Measurements from ENCODE around the gene AK6. TPM values are rescaled to one million over a fixed set of nuclear protein-coding genes. Genes with fewer than 3 reads are reported as not detected.
"Not testable (repeated sequence)": the region's sequence is repeated elsewhere in the genome, so short reads cannot be mapped to it uniquely, and the experiment has no call there.

The AK6 gene
- total RNA-seq, 1 experiment from 2014 or later: 32.9 TPM

GRCh38 chr5:69374911-69375446, 5.7 kb upstream of the AK6 start:
- Mint-ChIP-seq H3K27ac (ENCODE audit: unreplicated experiment) (no peak overlapping the region), H3K36me3 (ENCODE audit: insufficient read depth, unreplicated experiment) (peaks cover 20% of the 10 kb centered on the region), H3K4me1 (ENCODE audit: low read depth, unreplicated experiment) (no peaks in the 10 kb centered on the region), H3K4me3 (ENCODE audit: low read depth, unreplicated experiment) (no peak overlapping the region), H3K27me3 (ENCODE audit: unreplicated experiment) (no peaks in the 10 kb centered on the region), H3K9me3 (ENCODE audit: low read depth, unreplicated experiment) (no peaks in the 10 kb centered on the region)
- no peak for TF ChIP-seq CTCF (IDR thresholded peaks at IDR 0.05; ENCODE audit: unreplicated experiment)
- CTCF ChIA-PET: no interaction called here
- intact Hi-C loops (cut with micrococcal nuclease; ENCODE audit: unreplicated experiment): no loop called here
- no TSS peak for BruUV-seq (replicated peaks)
- no peak for DNase-seq

GRCh38 chr5:69372394-69372793, 3.1 kb upstream of the AK6 start:
- Mint-ChIP-seq H3K9me3 (ENCODE audit: low read depth, unreplicated experiment) (no peaks in the 10 kb centered on the region), H3K27me3 (ENCODE audit: unreplicated experiment) (no peaks in the 10 kb centered on the region), H3K4me3 (ENCODE audit: low read depth, unreplicated experiment) (no peak overlapping the region), H3K4me1 (ENCODE audit: low read depth, unreplicated experiment) (peaks cover 9% of the 10 kb centered on the region), H3K36me3 (ENCODE audit: insufficient read depth, unreplicated experiment) (peaks cover 45% of the 10 kb centered on the region), H3K27ac (ENCODE audit: unreplicated experiment) (no peak overlapping the region)
- CTCF ChIA-PET: no interaction called here
- no TSS peak for BruUV-seq (replicated peaks)
- no peak for TF ChIP-seq CTCF (IDR thresholded peaks at IDR 0.05; ENCODE audit: unreplicated experiment)
- intact Hi-C loops (cut with micrococcal nuclease; ENCODE audit: unreplicated experiment): no loop called here
- no peak for DNase-seq

- H3K27me3 Mint-ChIP-seq (ENCODE audit: unreplicated experiment); H3K9me3 Mint-ChIP-seq (ENCODE audit: low read depth, unreplicated experiment); intact Hi-C loops (cut with micrococcal nuclease; ENCODE audit: unreplicated experiment); CTCF ChIA-PET; DNase-seq: not testable (repeated sequence)
- BruUV-seq (replicated peaks): TSS peak; percentile 55
- Mint-ChIP-seq H3K36me3 (ENCODE audit: insufficient read depth, unreplicated experiment) (peaks cover 55% of the 10 kb centered on the region), H3K4me3 (ENCODE audit: low read depth, unreplicated experiment) (peak overlapping the region; percentile 84), H3K27ac (ENCODE audit: unreplicated experiment) (peak overlapping the region; percentile 96), H3K4me1 (ENCODE audit: low read depth, unreplicated experiment) (peaks cover 16% of the 10 kb centered on the region)
Observed at GRCh38 chr5:69370335-69370734, 1.0 kb upstream of the AK6 start.

GRCh38 chr5:69368458-69369339, 621 bp downstream of the AK6 start:
- no peak for TF ChIP-seq CTCF (IDR thresholded peaks at IDR 0.05; ENCODE audit: unreplicated experiment)
- intact Hi-C loops (cut with micrococcal nuclease; ENCODE audit: unreplicated experiment): no loop called here
- peaks cover 68% of the 10 kb centered on the region for H3K36me3 Mint-ChIP-seq (ENCODE audit: insufficient read depth, unreplicated experiment)
- no peaks in the 10 kb centered on the region for H3K27me3 Mint-ChIP-seq (ENCODE audit: unreplicated experiment)
- DNase-seq: peak; percentile 5
- H3K9me3 Mint-ChIP-seq (ENCODE audit: low read depth, unreplicated experiment): no peaks in the 10 kb centered on the region
- BruUV-seq (replicated peaks): TSS peak; percentile 71
- H3K27ac Mint-ChIP-seq (ENCODE audit: unreplicated experiment): peak overlapping the region; percentile 96
- peaks cover 16% of the 10 kb centered on the region for H3K4me1 Mint-ChIP-seq (ENCODE audit: low read depth, unreplicated experiment)
- H3K4me3 Mint-ChIP-seq (ENCODE audit: low read depth, unreplicated experiment): peak overlapping the region; percentile 84
- CTCF ChIA-PET: no interaction called here

All from Calu3 (cell line).